IMR-90 (cell line): Measurements from ENCODE around the gene ETS1.

Experiments used
- BHLHE40 ChIP-seq: fragments of 150-350 bp; IDR thresholded peaks from 2 replicates; pipeline ENCODE4 v1.6.1; 2016; ENCODE audit warnings: mild to moderate bottlenecking, low read depth, low read length
- CEBPB ChIP-seq: IDR thresholded peaks from 2 replicates; pipeline ENCODE4 v1.6.1; 2012; ENCODE audit warnings: low read depth, low read length, improper control_type of control experiment
- CHD1 ChIP-seq: IDR thresholded peaks from 2 replicates; pipeline ENCODE4 v1.6.1; 2012; ENCODE audit warnings: low read depth, low read length, improper control_type of control experiment
- CTCF ChIP-seq: conservative IDR thresholded peaks from 2 replicates; pipeline ENCODE4 v1.5.1; 2012; ENCODE audit warnings: mild to moderate bottlenecking, low read depth, low read length, improper control_type of control experiment
- ELK1 ChIP-seq: fragments of 150-350 bp; IDR thresholded peaks from 2 replicates; pipeline ENCODE4 v1.6.1; 2016; ENCODE audit warnings: low read depth, mild to moderate bottlenecking, low read length, moderate library complexity, borderline replicate concordance
- FOS ChIP-seq: fragments of 150-350 bp; IDR thresholded peaks from 2 replicates; pipeline ENCODE4 v1.6.1; 2016; ENCODE audit warnings: low read depth, low read length
- MAZ ChIP-seq: IDR thresholded peaks from 2 replicates; pipeline ENCODE4 v1.6.1; 2012; ENCODE audit warnings: low read depth, mild to moderate bottlenecking, low read length, improper control_type of control experiment, moderate library complexity, borderline replicate concordance
- MXI1 ChIP-seq: IDR thresholded peaks from 2 replicates; pipeline ENCODE4 v1.6.1; 2012; ENCODE audit warnings: low read depth, mild to moderate bottlenecking, low read length, moderate library complexity, borderline replicate concordance
- NFE2L2 ChIP-seq: fragments of 150-350 bp; IDR thresholded peaks from 2 replicates; pipeline ENCODE4 v1.6.1; 2016; ENCODE audit warnings: low read depth, mild to moderate bottlenecking, low read length
- POLR2A ChIP-seq: IDR thresholded peaks from 2 replicates; pipeline ENCODE4 v1.6.1; 2012; ENCODE audit warnings: mild to moderate bottlenecking, low read depth, low read length
- RCOR1 ChIP-seq: IDR thresholded peaks from 2 replicates; pipeline ENCODE4 v1.6.1; 2012; ENCODE audit warnings: mild to moderate bottlenecking, low read length, improper control_type of control experiment; ENCODE audit not compliant: insufficient replicate concordance
- RFX5 ChIP-seq: IDR thresholded peaks from 2 replicates; pipeline ENCODE4 v1.8.0; 2012; ENCODE audit warnings: low read depth, mild to moderate bottlenecking, low read length, moderate library complexity
- SMC3 ChIP-seq: fragments of 150-350 bp; IDR thresholded peaks from 2 replicates; pipeline ENCODE4 v1.6.1; 2016; ENCODE audit warnings: low read depth, mild to moderate bottlenecking, antibody characterized with exemption, low read length, moderate library complexity
- USF2 ChIP-seq: fragments of 150-350 bp; IDR thresholded peaks from 2 replicates; pipeline ENCODE4 v1.6.1; 2017; ENCODE audit warnings: mild to moderate bottlenecking, antibody characterized with exemption, low read length, low read depth

- TF ChIP-seq RCOR1 (no peak), CTCF (no peak), MXI1 (no peak), USF2 (peak; percentile 33; the same call in 1 of the 2 replicates), CEBPB (peak; percentile 38; the same call in 1 of the 2 replicates), MAZ (no peak), POLR2A (no peak; the same call in 1 of the 2 replicates), FOS (peak; percentile 45), SMC3 (0 out of 2 replicates have a peak, but pooled peaks have one; percentile 5), NFE2L2 (no peak), RFX5 (no peak), ELK1 (no peak), BHLHE40 (peak; percentile 86), CHD1 (no peak)
Measured at GRCh38 chr11:128421577-128422330, 165.6 kb downstream of the ETS1 start.
